GM12878 (cell line): ENCODE data around the gene SPATA19. TPM values are rescaled to one million over a fixed set of nuclear protein-coding genes. Genes with fewer than 3 reads are reported as not detected.

Experiments used
- ATAC-seq: fragments of 200-7000 bp; cut with Tn5 transposase; 3 replicates; pipeline ENCODE4 v1.9.1; 2020; ENCODE audit warnings: mild to moderate bottlenecking, moderate library complexity
- BruUV-seq: library from RNA; stranded (reverse); fragments of 400-500 nt; replicated peaks from 2 replicates; lab custom pipeline; 2021; lab: Mats Ljungman, UMichigan
- CTCF ChIA-PET: fragments of 300-600 bp; sonication (Branson Sonifier 250); formaldehyde crosslinking; extraction: SDS; loops from one replicate; lab custom pipeline; 2021; ENCODE audit warnings: inconsistent platforms; lab: Yijun Ruan, JAX
- POLR2A ChIA-PET: fragments of 350-600 bp; formaldehyde crosslinking; extraction: SDS; loops from one replicate; lab custom pipeline; 2021; ENCODE audit warnings: inconsistent platforms; lab: Charles Lee
- RAD21 ChIA-PET: fragments of 300-600 bp; sonication (Branson Sonifier 250); formaldehyde crosslinking; loops from one replicate; lab custom pipeline; 2023; ENCODE audit warnings: antibody characterized with exemption; ENCODE audit not compliant: unreplicated experiment; lab: Charles Lee
- SMC1A ChIA-PET: fragments of 300-600 bp; sonication (Branson Sonifier 250); formaldehyde crosslinking; loops from one replicate; lab custom pipeline; 2023; ENCODE audit not compliant: unreplicated experiment, uncharacterized antibody; lab: Charles Lee
- DNase-seq: peaks from one replicate; pipeline ENCODE4 v3.0.0-alpha.2; 2011; ENCODE audit warnings: low read depth, low spot score
- FAIRE-seq: peaks from 3 replicates; lab custom pipeline; 2011; peaks lifted over from hg19 to GRCh38; lab: Jason Lieb, UNC
- H2AFZ ChIP-seq: 2 replicates; pipeline ENCODE4 v1.6.0; 2011; ENCODE audit warnings: low read depth, low read length, control low read depth; ENCODE audit not compliant: control insufficient read depth
- H3K27ac ChIP-seq: 2 replicates; pipeline ENCODE4 v1.5.1; 2011; ENCODE audit warnings: control low read depth; ENCODE audit not compliant: control insufficient read depth, insufficient read depth
- H3K27me3 ChIP-seq, 2 experiments: replicated peaks in 1 of 2; 2 replicates each; pipeline versions ENCODE4 v1.6.0 to v1.6.1; 2011; ENCODE audit warnings: low read length in 1 of 2; ENCODE audit not compliant: control insufficient read depth in 2 of 2, insufficient read depth in 2 of 2
- H3K36me3 ChIP-seq, 2 experiments: 2 replicates each; pipeline ENCODE4 v1.5.1; 2011; ENCODE audit warnings: low read length in 1 of 2; ENCODE audit not compliant: control insufficient read depth in 2 of 2, insufficient read depth in 2 of 2
- H3K4me1 ChIP-seq: 2 replicates; pipeline ENCODE4 v1.6.1; 2011; ENCODE audit warnings: mild to moderate bottlenecking, low read length, moderate library complexity, mixed read lengths; ENCODE audit not compliant: control insufficient read depth, insufficient read depth
- H3K4me2 ChIP-seq: 2 replicates; pipeline ENCODE4 v1.6.0; 2011; ENCODE audit warnings: control low read depth; ENCODE audit not compliant: control insufficient read depth, insufficient read depth
- H3K4me3 ChIP-seq: fragments of 200-600 bp; sonication (generic); 2 replicates; pipeline ENCODE4 v1.5.1; 2016
- H3K79me2 ChIP-seq: 2 replicates; pipeline ENCODE4 v1.6.0; 2011; ENCODE audit warnings: low read length; ENCODE audit not compliant: control insufficient read depth, insufficient read depth
- H3K9ac ChIP-seq: 2 replicates; pipeline ENCODE4 v1.8.0; 2011; ENCODE audit warnings: low read length, control low read depth, mixed read lengths; ENCODE audit not compliant: control insufficient read depth, insufficient read depth
- H3K9me3 ChIP-seq: replicated peaks from 3 replicates; pipeline ENCODE4 v1.5.1; 2011; ENCODE audit warnings: mild to moderate bottlenecking, low read length; ENCODE audit not compliant: control insufficient read depth, insufficient read depth
- H4K20me1 ChIP-seq: 2 replicates; pipeline ENCODE4 v1.6.0; 2011; ENCODE audit not compliant: control insufficient read depth, insufficient read depth
- ASH2L ChIP-seq: fragments of 300-600, 200-600 bp; sonication (generic); IDR thresholded peaks from 2 replicates; pipeline ENCODE4 v1.6.1; 2017; ENCODE audit warnings: low read depth, mild to moderate bottlenecking, borderline replicate concordance
- EED ChIP-seq: sonication (generic); IDR thresholded peaks from 2 replicates; pipeline ENCODE4 v1.6.1; 2016; ENCODE audit warnings: antibody characterized with exemption, low read depth
- GABPA ChIP-seq: IDR thresholded peaks from 2 replicates; pipeline ENCODE4 v1.6.1; 2014; ENCODE audit warnings: antibody characterized with exemption, low read depth, mild to moderate bottlenecking, inconsistent platforms
- KLF5 ChIP-seq: fragments of 450-650 bp; IDR thresholded peaks from 2 replicates; pipeline ENCODE4 v1.6.1; 2014; ENCODE audit warnings: mild to moderate bottlenecking; ENCODE audit not compliant: partially characterized antibody
- NR2C2 ChIP-seq: IDR thresholded peaks from 2 replicates; pipeline ENCODE4 v1.6.1; 2011; ENCODE audit warnings: borderline replicate concordance, low read depth; ENCODE audit not compliant: control insufficient read depth, insufficient read length
- NR2F1 ChIP-seq: fragments of 450-650 bp; conservative IDR thresholded peaks from 2 replicates; pipeline ENCODE4 v1.6.1; 2017; ENCODE audit warnings: mild to moderate bottlenecking
- TBL1XR1 ChIP-seq: IDR thresholded peaks from 2 replicates; pipeline ENCODE4 v1.6.1; 2012; ENCODE audit warnings: low read depth, low read length, improper control_type of control experiment
- TCF12 ChIP-seq: IDR thresholded peaks from 2 replicates; pipeline ENCODE4 v1.6.1; 2011; ENCODE audit warnings: low read depth, mild to moderate bottlenecking, low read length
- ZNF207 ChIP-seq: fragments of 450-650 bp; IDR thresholded peaks from 2 replicates; pipeline ENCODE4 v1.6.1; 2014; ENCODE audit warnings: antibody characterized with exemption, mild to moderate bottlenecking, borderline replicate concordance
- ZSCAN29 ChIP-seq: fragments of 450-650 bp; IDR thresholded peaks from 2 replicates; pipeline ENCODE4 v1.6.1; 2017; ENCODE audit warnings: mild to moderate bottlenecking, moderate library complexity
- WGBS: methylation state at CpG from one replicate; pipeline ENCODE4 v1.1.6; 2016; ENCODE audit warnings: low lambda C conversion rate; ENCODE audit not compliant: insufficient replicate concordance, insufficient coverage; ENCODE audit errors: missing lambda C conversion rate; 5-methylcytosine and 5-hydroxymethylcytosine counted together
- in situ Hi-C: fragments of 300-500 bp; cut with MboI; formaldehyde crosslinking; loops from 9 replicates; pipeline ENCODE4 v1.14.3; 2018; ENCODE audit warnings: mixed read lengths
- intact Hi-C: fragments of 100-400 bp; cut with micrococcal nuclease; formaldehyde crosslinking; loops from one replicate; pipeline ENCODE4 v1.14.2; 2022; ENCODE audit not compliant: unreplicated experiment
- polyA plus RNA-seq, 11 experiments: library from polyadenylated mRNA; depleted of rRNA in 4 of 11; unstranded in 6 of 11; stranded (reverse) in 5 of 11; fragments of >200 nt; fragmentation: Nextera tagmentation in 4 of 11; fragmentation: Illumina TruSeq in 1 of 11; extraction: Ambion mirVana in 4 of 11; extraction: Trizol in 1 of 11; gene quantifications; 1 replicate in 1 of 11; 2 replicates in 10 of 11; pipeline versions ENCODE4 v1.2.1 to v1.2.3, GENCODE V29; 2011 to 2016; ENCODE audit warnings: inconsistent platforms in 2 of 11, missing spikeins in 2 of 11, low read depth in 1 of 11
- total RNA-seq, 4 experiments: library from RNA; depleted of rRNA in 3 of 4; stranded (reverse); fragments of >200 nt in 3 of 4; fragmentation: Illumina TruSeq in 1 of 4; extraction: Trizol in 1 of 4; gene quantifications; 2 replicates each; pipeline versions ENCODE4 v1.2.1 to v1.2.3, GENCODE V29; 2013 to 2021
- TF ChIP-seq, protein P1 (sequence below): IDR thresholded peaks from 2 replicates; pipeline ENCODE4 v1.6.1; 2011; ENCODE audit warnings: borderline replicate concordance, low read depth, mild to moderate bottlenecking, moderate library complexity, low read length; ENCODE audit not compliant: insufficient read depth, poor library complexity, severe bottlenecking
- TF ChIP-seq, protein P2 (sequence below): fragments of 450-650 bp; formaldehyde crosslinking; IDR thresholded peaks from 2 replicates; pipeline ENCODE4 v1.4.0; 2020; ENCODE audit warnings: mild to moderate bottlenecking, moderate library complexity
- TF ChIP-seq, protein P3 (sequence below): fragments of 450-650 bp; IDR thresholded peaks from 2 replicates; pipeline ENCODE4 v1.6.1; 2017; ENCODE audit warnings: low read depth, mild to moderate bottlenecking, moderate library complexity

Gene SPATA19
- total and polyA plus RNA-seq, 10 of the 15 experiments (the other 5 are each of a cell fraction or from before 2014, with no cell fraction given), result not detected

DNA sequence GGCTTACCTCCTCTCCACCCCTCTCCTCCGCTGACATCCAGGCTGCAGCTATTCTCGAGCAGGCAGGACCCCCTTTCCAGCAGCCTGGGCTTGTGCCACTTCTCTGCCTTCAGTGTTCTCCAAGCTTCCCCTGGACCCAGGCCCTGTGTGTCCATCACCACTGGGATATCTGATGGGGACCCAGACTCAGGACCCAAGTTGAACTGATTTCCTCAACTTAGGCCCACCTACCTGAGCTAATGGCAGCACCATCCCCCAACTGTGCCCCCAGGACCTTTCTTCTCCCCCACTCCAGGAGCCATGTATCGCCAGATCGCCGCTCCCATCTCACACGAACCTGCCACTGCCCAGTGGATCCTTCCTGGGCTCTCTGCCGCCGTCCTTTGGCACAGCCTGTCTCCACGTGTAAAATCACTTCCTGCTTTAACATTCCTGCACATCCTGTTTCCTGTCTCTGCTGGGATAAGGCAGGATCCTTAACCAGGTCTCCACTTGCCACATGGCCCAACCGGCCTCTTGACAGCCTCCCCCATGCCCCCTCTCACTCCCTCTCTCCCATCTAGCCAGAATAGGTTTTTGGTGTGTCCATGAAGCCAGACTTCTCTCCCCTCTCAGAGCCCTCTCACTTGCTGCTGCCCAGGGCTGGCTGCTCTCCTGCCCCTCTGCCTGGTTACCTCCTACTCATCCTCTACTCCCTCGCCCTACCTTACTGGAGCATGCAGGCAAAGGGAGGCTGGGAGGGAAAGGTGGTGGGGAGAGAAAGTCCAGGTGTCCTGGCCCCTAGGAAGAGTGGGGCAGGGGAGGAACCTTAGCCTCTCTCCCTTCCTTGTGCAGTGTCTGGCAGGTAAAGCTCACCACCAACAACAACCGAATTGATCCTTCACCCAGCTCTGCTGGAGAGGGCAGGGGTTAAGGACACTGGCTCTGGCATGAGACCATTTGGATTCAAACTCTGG lies 9.4 kb downstream of the SPATA19 start:
- DNase-seq (no peak), FAIRE-seq (no peak), ATAC-seq (peak; percentile 16; the same call in 2 of the 3 replicates)
- CTCF ChIA-PET, result interaction anchor here (0.7 to 4.8 kb wide), 12 partner anchors 8 to 759 kb away, joined by 3 to 67 read pairs (median 4); partner anchors contain the start of gene SPATA19
- no peak overlapping the region for H3K4me2 ChIP-seq
- no peak overlapping the region for H2AFZ ChIP-seq
- RAD21 ChIA-PET, result interaction anchor here (1.0 to 1.5 kb wide), 5 partner anchors 15 to 759 kb away, joined by 3 to 19 read pairs (median 4); no protein-coding TSS in a partner anchor
- intact Hi-C loops (loop anchor here (1.0 kb wide), 2 partner anchors 702 to 758 kb away; no protein-coding TSS in a partner anchor), in situ Hi-C loops (no loop called here)
- TF ChIP-seq TBL1XR1 (no peak), ZSCAN29 (no peak), ASH2L (no peak), NR2C2 (no peak), ZNF207 (no peak), EED (no peak), GABPA (no peak), KLF5 (no peak), NR2F1 (no peak), TCF12 (no peak)
- TF ChIP-seq, protein P1, sequence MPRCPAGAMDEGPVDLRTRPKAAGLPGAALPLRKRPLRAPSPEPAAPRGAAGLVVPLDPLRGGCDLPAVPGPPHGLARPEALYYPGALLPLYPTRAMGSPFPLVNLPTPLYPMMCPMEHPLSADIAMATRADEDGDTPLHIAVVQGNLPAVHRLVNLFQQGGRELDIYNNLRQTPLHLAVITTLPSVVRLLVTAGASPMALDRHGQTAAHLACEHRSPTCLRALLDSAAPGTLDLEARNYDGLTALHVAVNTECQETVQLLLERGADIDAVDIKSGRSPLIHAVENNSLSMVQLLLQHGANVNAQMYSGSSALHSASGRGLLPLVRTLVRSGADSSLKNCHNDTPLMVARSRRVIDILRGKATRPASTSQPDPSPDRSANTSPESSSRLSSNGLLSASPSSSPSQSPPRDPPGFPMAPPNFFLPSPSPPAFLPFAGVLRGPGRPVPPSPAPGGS, result no peak
- TF ChIP-seq, protein P2, sequence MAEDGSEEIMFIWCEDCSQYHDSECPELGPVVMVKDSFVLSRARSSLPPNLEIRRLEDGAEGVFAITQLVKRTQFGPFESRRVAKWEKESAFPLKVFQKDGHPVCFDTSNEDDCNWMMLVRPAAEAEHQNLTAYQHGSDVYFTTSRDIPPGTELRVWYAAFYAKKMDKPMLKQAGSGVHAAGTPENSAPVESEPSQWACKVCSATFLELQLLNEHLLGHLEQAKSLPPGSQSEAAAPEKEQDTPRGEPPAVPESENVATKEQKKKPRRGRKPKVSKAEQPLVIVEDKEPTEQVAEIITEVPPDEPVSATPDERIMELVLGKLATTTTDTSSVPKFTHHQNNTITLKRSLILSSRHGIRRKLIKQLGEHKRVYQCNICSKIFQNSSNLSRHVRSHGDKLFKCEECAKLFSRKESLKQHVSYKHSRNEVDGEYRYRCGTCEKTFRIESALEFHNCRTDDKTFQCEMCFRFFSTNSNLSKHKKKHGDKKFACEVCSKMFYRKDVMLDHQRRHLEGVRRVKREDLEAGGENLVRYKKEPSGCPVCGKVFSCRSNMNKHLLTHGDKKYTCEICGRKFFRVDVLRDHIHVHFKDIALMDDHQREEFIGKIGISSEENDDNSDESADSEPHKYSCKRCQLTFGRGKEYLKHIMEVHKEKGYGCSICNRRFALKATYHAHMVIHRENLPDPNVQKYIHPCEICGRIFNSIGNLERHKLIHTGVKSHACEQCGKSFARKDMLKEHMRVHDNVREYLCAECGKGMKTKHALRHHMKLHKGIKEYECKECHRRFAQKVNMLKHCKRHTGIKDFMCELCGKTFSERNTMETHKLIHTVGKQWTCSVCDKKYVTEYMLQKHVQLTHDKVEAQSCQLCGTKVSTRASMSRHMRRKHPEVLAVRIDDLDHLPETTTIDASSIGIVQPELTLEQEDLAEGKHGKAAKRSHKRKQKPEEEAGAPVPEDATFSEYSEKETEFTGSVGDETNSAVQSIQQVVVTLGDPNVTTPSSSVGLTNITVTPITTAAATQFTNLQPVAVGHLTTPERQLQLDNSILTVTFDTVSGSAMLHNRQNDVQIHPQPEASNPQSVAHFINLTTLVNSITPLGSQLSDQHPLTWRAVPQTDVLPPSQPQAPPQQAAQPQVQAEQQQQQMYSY (CRISPR knock-in tag), result no peak
- TF ChIP-seq, protein P3, sequence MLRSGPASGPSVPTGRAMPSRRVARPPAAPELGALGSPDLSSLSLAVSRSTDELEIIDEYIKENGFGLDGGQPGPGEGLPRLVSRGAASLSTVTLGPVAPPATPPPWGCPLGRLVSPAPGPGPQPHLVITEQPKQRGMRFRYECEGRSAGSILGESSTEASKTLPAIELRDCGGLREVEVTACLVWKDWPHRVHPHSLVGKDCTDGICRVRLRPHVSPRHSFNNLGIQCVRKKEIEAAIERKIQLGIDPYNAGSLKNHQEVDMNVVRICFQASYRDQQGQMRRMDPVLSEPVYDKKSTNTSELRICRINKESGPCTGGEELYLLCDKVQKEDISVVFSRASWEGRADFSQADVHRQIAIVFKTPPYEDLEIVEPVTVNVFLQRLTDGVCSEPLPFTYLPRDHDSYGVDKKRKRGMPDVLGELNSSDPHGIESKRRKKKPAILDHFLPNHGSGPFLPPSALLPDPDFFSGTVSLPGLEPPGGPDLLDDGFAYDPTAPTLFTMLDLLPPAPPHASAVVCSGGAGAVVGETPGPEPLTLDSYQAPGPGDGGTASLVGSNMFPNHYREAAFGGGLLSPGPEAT, result no peak
- H3K27me3 ChIP-seq, result no peaks in the 10 kb centered on the region; a peak in 1 of 4 replicates
- BruUV-seq, result no TSS peak
- POLR2A ChIA-PET, result no interaction called here
- no peaks in the 10 kb centered on the region for H3K4me1 ChIP-seq
- SMC1A ChIA-PET, result interaction anchor here (0.6 to 1.5 kb wide), 4 partner anchors 19 to 757 kb away, joined by 3 to 9 read pairs (median 6); no protein-coding TSS in a partner anchor
- peaks cover 1% of the 10 kb centered on the region; the same call in 2 of the 3 replicates for H3K9me3 ChIP-seq
- no peaks in the 10 kb centered on the region for H3K79me2 ChIP-seq
- no peaks in the 10 kb centered on the region for H3K36me3 ChIP-seq
- H3K4me3 ChIP-seq, result no peak overlapping the region
- no peak overlapping the region for H3K9ac ChIP-seq
- H3K27ac ChIP-seq, result no peak overlapping the region
- no peaks in the 10 kb centered on the region for H4K20me1 ChIP-seq
- 24% methylated on average over 12 of the region's 12 CpGs for WGBS
